ENCODE results near the gene STING1.

DNA sequence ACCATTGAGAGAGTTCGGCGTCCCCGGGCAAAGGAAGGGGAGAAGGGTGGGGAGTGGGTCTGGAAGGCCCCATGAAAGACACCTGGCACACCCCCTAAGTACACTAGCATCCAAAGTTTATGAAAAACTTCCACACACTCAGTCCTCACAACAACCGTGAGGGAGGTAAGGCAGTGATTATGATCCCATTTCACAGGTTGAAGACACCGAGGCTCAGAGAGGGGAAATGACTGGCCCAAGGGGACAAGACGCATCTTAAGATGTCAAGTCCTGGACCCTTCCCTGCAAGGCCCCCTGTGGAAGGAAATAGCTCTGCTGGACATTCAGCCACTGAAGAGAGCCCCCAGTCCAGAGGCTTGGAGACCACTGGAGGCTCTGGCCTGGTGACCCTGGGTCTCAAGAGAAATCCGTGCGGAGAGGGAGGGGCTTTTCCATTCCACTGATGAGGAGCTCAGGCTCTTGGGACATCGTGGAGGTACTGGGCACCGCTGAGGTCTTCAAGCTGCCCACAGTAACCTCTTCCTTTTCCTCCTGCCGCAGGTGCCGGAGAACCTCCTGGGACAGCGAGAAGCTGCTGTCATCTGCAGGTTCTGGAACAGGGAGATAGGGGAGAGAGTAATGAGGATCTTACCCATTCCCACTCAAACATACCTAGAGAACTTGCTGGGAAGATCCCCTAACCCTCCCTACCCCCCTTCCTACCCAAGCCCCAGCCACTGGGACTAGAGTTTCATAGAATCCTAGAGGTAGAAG, 6.5 kb downstream of the STING1 start:
- TF ChIP-seq, protein P1, sequence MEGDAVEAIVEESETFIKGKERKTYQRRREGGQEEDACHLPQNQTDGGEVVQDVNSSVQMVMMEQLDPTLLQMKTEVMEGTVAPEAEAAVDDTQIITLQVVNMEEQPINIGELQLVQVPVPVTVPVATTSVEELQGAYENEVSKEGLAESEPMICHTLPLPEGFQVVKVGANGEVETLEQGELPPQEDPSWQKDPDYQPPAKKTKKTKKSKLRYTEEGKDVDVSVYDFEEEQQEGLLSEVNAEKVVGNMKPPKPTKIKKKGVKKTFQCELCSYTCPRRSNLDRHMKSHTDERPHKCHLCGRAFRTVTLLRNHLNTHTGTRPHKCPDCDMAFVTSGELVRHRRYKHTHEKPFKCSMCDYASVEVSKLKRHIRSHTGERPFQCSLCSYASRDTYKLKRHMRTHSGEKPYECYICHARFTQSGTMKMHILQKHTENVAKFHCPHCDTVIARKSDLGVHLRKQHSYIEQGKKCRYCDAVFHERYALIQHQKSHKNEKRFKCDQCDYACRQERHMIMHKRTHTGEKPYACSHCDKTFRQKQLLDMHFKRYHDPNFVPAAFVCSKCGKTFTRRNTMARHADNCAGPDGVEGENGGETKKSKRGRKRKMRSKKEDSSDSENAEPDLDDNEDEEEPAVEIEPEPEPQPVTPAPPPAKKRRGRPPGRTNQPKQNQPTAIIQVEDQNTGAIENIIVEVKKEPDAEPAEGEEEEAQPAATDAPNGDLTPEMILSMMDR (IDR thresholded peaks at IDR 0.05; ENCODE audit: low read depth, low read length), result no peak
- TF ChIP-seq EZH2phosphoT487 (IDR thresholded peaks at IDR 0.05; ENCODE audit: low read depth), result no peak

All from OCI-LY3 (cell line).